ENCODE results near the gene GALNT18. TPM values are rescaled to one million over a fixed set of nuclear protein-coding genes. Genes with fewer than 3 reads are reported as not detected.

Gene GALNT18
- total RNA-seq, 1 donor from 2014 or later: 46.4 TPM

GRCh38 chr11:11411401-11411985 is 210.3 kb downstream of the GALNT18 start:
- DNase-seq (no peak), ATAC-seq (no peak)
- Histone ChIP-seq H3K4me3 (no peak overlapping the region), H3K36me3 (no peaks in the 10 kb centered on the region), H3K4me1 (peaks cover 33% of the 10 kb centered on the region), H3K27me3 (ENCODE audit: low read depth) (no peaks in the 10 kb centered on the region), H3K27ac (no peak overlapping the region), H3K9me3 (no peaks in the 10 kb centered on the region)
- TF ChIP-seq, protein P1, sequence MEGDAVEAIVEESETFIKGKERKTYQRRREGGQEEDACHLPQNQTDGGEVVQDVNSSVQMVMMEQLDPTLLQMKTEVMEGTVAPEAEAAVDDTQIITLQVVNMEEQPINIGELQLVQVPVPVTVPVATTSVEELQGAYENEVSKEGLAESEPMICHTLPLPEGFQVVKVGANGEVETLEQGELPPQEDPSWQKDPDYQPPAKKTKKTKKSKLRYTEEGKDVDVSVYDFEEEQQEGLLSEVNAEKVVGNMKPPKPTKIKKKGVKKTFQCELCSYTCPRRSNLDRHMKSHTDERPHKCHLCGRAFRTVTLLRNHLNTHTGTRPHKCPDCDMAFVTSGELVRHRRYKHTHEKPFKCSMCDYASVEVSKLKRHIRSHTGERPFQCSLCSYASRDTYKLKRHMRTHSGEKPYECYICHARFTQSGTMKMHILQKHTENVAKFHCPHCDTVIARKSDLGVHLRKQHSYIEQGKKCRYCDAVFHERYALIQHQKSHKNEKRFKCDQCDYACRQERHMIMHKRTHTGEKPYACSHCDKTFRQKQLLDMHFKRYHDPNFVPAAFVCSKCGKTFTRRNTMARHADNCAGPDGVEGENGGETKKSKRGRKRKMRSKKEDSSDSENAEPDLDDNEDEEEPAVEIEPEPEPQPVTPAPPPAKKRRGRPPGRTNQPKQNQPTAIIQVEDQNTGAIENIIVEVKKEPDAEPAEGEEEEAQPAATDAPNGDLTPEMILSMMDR (IDR thresholded peaks at IDR 0.05): no peak
- intact Hi-C loops (cut with DNase I): no loop called here

DNA sequence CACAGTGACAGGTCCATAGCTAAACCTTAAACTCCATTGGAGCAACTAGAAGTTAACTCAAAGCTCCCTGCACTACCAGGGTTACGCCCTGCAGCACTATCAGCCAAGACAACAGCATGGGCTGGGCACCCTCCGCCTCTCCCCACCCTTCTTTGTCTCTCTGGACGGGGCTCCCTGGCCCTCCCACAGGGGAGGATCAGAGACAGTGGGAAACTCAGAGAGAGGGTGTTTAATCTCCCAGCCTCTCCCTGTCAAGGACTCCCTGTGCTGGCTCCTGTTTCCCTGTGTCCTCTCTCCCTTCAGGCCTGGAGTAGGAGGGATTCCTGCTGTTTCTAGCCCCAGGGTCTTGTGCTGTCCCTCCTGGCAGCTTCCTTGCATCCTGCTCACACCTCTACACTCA is 211.9 kb downstream of the GALNT18 start:
- ATAC-seq (no peak), DNase-seq (no peak)
- Histone ChIP-seq H3K9me3 (no peaks in the 10 kb centered on the region), H3K27me3 (ENCODE audit: low read depth) (no peaks in the 10 kb centered on the region), H3K4me3 (no peak overlapping the region), H3K4me1 (peaks cover 47% of the 10 kb centered on the region), H3K36me3 (no peaks in the 10 kb centered on the region), H3K27ac (no peak overlapping the region)
- TF ChIP-seq, protein P1 (IDR thresholded peaks at IDR 0.05): no peak
- intact Hi-C loops (cut with DNase I): no loop called here

- intact Hi-C loops (cut with DNase I): no loop called here
- Histone ChIP-seq H3K9me3 (no peaks in the 10 kb centered on the region), H3K27me3 (ENCODE audit: low read depth) (no peaks in the 10 kb centered on the region), H3K36me3 (no peaks in the 10 kb centered on the region), H3K4me1 (peaks cover 54% of the 10 kb centered on the region), H3K4me3 (no peak overlapping the region), H3K27ac (no peak overlapping the region)
- TF ChIP-seq, protein P1 (IDR thresholded peaks at IDR 0.05): no peak
- DNase-seq (no peak), ATAC-seq (no peak)
Measured at GRCh38 chr11:11409224-11409623, 212.6 kb downstream of the GALNT18 start.

DNA sequence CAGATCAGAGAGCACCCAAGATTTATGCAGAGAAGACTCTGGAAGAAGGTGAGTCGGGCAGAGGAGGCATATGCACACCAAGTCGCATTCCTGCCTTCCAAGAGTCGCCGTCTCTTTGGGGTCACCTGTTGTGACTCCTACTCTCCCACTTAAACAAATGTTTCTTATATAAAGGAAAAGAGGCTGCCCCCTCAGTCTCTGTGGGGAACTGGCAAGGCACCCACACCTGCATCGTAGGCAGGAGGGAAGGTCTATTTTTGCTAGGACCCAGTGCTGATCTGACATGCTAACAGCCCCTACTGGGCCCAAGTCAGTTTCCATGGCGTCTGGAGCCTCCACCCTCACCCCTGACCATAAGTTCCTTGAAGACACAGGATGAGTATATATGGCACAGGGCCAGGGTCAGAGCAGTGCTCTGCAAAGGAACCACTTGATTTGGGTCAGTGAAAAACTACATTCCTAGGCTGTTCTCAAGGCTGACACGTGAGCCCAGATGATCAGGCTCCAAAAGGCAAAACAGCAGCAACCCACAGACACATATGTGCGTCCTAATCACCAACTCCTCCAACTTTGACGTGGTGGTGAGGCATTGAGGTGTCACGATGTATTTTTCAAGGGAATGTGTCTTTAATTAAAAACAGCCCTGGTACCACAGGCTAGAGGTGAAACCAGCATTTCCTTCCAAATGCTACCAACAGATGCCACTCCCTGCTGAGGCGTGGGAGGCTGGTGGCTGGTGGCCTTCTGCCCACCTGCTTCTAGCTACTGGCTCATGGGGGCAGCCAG is 213.2 kb downstream of the GALNT18 start:
- TF ChIP-seq, protein P1 (IDR thresholded peaks at IDR 0.05): no peak
- Histone ChIP-seq H3K4me1 (peaks cover 60% of the 10 kb centered on the region), H3K9me3 (no peaks in the 10 kb centered on the region), H3K4me3 (no peak overlapping the region), H3K36me3 (no peaks in the 10 kb centered on the region), H3K27ac (no peak overlapping the region), H3K27me3 (ENCODE audit: low read depth) (no peaks in the 10 kb centered on the region)
- no peak for ATAC-seq
- intact Hi-C loops (cut with DNase I): no loop called here
- no peak for DNase-seq

- Histone ChIP-seq H3K36me3 (no peaks in the 10 kb centered on the region), H3K9me3 (no peaks in the 10 kb centered on the region), H3K27me3 (ENCODE audit: low read depth) (no peaks in the 10 kb centered on the region), H3K4me3 (no peak overlapping the region), H3K27ac (no peak overlapping the region), H3K4me1 (peaks cover 63% of the 10 kb centered on the region)
- TF ChIP-seq, protein P1 (IDR thresholded peaks at IDR 0.05): no peak
- DNase-seq (no peak), ATAC-seq (no peak)
- intact Hi-C loops (cut with DNase I): no loop called here
Measured at GRCh38 chr11:11407763-11408084, 214.1 kb downstream of the GALNT18 start.
